Measurements from ENCODE around the gene AKR1B15.
"Not testable (repeated sequence)": the region's sequence is repeated elsewhere in the genome, so short reads cannot be mapped to it uniquely, and the experiment has no call there.

Gene AKR1B15

DNA sequence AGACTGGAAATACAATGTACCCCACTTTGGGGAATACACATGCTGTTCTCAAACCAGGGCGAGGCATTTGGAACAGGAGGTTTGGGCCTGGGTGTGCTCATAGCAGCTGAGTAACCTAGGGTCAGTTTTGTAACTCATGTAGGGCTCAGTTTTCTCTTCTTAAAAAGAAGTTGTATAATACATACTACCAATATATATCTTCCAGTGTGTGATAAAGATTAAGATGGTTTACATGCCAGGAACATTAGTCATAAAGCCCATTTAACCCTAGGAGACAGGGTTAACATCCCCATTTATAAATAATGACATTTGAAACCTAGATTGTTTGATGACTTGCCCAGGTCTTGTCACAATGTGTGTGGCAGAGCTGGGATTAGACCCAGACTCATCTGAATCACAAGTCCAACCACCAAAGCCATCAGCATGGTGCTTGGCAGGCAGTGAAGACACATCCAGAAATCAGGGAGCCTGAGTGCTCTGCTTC, 15.6 kb upstream of the AKR1B15 start:
- Histone ChIP-seq H3K4me3 (ENCODE audit: low read length) (no peak overlapping the region), H3K36me3 (ENCODE audit: insufficient read depth, low read length) (no peaks in the 10 kb centered on the region), H3K4me2 (ENCODE audit: low read length) (no peak overlapping the region), H3K27me3 (ENCODE audit: control insufficient read depth, insufficient read depth, low read length) (peaks cover 20% of the 10 kb centered on the region), H3K9me3 (replicated peaks; ENCODE audit: low read length) (no peaks in the 10 kb centered on the region), H3K4me1 (ENCODE audit: control insufficient read depth, insufficient read depth, low read length) (peaks cover 21% of the 10 kb centered on the region), H3K9ac (ENCODE audit: low read depth, low read length) (no peak overlapping the region)

GRCh38 chr7:134534633-134535032, 14.3 kb upstream of the AKR1B15 start:
- Histone ChIP-seq H3K9ac (ENCODE audit: low read depth, low read length) (no peak overlapping the region), H3K9me3 (replicated peaks; ENCODE audit: low read length) (no peaks in the 10 kb centered on the region), H3K4me1 (ENCODE audit: control insufficient read depth, insufficient read depth, low read length) (peaks cover 15% of the 10 kb centered on the region), H3K36me3 (ENCODE audit: insufficient read depth, low read length) (no peaks in the 10 kb centered on the region), H3K4me3 (ENCODE audit: low read length) (no peak overlapping the region), H3K4me2 (ENCODE audit: low read length) (no peak overlapping the region), H3K27me3 (ENCODE audit: control insufficient read depth, insufficient read depth, low read length) (peaks cover 16% of the 10 kb centered on the region)

DNA sequence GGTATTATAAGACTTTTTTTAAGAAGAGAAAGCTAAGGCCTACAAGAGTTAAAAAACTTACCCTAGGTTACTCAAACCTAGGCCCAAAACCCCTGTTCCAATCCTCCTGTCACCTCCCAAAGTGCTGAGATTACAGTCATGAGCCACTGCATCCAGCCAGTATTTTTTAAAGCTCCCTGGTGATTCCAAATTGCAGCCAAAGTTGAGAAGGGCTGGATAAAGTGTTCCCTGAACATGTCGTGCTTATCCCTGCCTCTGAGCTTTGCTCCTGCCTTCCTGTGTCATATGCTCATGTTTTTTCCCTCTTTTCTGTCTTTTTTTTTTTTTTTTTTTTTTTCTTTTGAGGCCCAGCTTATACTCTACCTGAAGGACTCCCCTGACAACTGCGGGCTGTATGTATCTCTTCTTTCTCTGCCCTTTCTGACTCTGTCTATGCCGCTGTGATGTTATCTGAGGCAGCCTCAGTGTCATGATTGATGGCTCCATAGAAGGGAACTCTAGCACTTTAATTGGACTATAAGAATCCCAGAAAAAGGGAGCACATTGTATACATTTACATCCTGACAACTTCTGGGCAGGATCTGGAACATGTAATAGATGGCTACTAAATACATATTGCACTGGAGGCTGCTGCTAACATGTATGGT, 13.5 kb upstream of the AKR1B15 start:
- Histone ChIP-seq H3K9ac (ENCODE audit: low read depth, low read length) (no peak overlapping the region), H3K4me2 (ENCODE audit: low read length) (no peak overlapping the region), H3K4me3 (ENCODE audit: low read length) (no peak overlapping the region), H3K27me3 (ENCODE audit: control insufficient read depth, insufficient read depth, low read length) (peaks cover 20% of the 10 kb centered on the region), H3K36me3 (ENCODE audit: insufficient read depth, low read length) (no peaks in the 10 kb centered on the region), H3K9me3 (replicated peaks; ENCODE audit: low read length) (no peaks in the 10 kb centered on the region), H3K4me1 (ENCODE audit: control insufficient read depth, insufficient read depth, low read length) (peaks cover 15% of the 10 kb centered on the region)

DNA sequence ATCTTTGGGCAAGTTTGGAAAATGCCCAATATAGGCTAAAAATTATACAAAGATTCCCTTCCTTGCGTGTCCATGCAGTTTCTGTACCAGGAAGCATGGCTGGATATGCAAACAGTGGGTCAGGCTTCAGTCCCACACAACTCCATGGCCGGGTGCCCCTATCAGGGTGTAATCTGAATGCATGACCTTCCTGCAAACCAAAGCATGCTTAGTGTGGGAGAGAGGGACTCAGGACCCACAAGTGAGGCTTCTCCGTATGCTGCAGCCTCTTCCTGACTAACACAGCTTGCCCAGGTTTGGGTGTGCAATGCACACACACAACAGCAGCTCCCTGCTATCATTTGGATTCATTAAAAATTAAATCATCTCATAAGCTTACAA, 13.0 kb upstream of the AKR1B15 start:
- no peaks in the 10 kb centered on the region for H3K36me3 ChIP-seq (ENCODE audit: insufficient read depth, low read length)
- no peak overlapping the region for H3K9ac ChIP-seq (ENCODE audit: low read depth, low read length)
- H3K4me1 ChIP-seq (ENCODE audit: control insufficient read depth, insufficient read depth, low read length), result peaks cover 15% of the 10 kb centered on the region
- H3K4me3 ChIP-seq (ENCODE audit: low read length), result no peak overlapping the region
- H3K27me3 ChIP-seq (ENCODE audit: control insufficient read depth, insufficient read depth, low read length), result peaks cover 25% of the 10 kb centered on the region
- H3K9me3 ChIP-seq (replicated peaks; ENCODE audit: low read length), result no peaks in the 10 kb centered on the region
- H3K4me2 ChIP-seq (ENCODE audit: low read length), result no peak overlapping the region

DNA sequence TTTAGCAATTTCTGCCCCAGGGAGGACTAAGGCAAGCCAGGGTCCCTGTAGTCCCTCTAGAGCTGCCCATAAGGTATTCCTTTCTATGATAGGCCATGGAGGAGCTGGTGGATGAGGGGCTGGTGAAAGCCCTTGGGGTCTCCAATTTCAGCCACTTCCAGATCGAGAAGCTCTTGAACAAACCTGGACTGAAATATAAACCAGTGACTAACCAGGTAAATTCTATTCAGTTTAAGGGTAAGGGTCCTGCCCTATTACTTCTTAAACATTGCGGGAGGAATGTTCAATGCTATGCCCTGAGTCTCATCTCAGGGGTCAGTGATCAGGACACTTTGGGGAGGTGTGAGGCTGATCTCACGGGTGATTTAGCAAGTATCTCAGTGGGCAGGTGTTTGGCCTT, 12.4 kb upstream of the AKR1B15 start:
- not testable (repeated sequence) for H3K9me3 ChIP-seq (replicated peaks; ENCODE audit: low read length); H3K4me2 ChIP-seq (ENCODE audit: low read length); H3K36me3 ChIP-seq (ENCODE audit: insufficient read depth, low read length); H3K9ac ChIP-seq (ENCODE audit: low read depth, low read length); H3K4me3 ChIP-seq (ENCODE audit: low read length)
- Histone ChIP-seq H3K27me3 (ENCODE audit: control insufficient read depth, insufficient read depth, low read length) (peaks cover 29% of the 10 kb centered on the region), H3K4me1 (ENCODE audit: control insufficient read depth, insufficient read depth, low read length) (peaks cover 15% of the 10 kb centered on the region)

GRCh38 chr7:134537273-134537781, 11.6 kb upstream of the AKR1B15 start:
- not testable (repeated sequence) for H3K9ac ChIP-seq (ENCODE audit: low read depth, low read length); H3K4me3 ChIP-seq (ENCODE audit: low read length); H3K36me3 ChIP-seq (ENCODE audit: insufficient read depth, low read length); H3K4me2 ChIP-seq (ENCODE audit: low read length); H3K9me3 ChIP-seq (replicated peaks; ENCODE audit: low read length)
- Histone ChIP-seq H3K4me1 (ENCODE audit: control insufficient read depth, insufficient read depth, low read length) (peaks cover 13% of the 10 kb centered on the region), H3K27me3 (ENCODE audit: control insufficient read depth, insufficient read depth, low read length) (peaks cover 32% of the 10 kb centered on the region)

GRCh38 chr7:134539380-134540004, 9.4 kb upstream of the AKR1B15 start:
- no peaks in the 10 kb centered on the region for H3K36me3 ChIP-seq (ENCODE audit: insufficient read depth, low read length)
- no peaks in the 10 kb centered on the region for H3K9me3 ChIP-seq (replicated peaks; ENCODE audit: low read length)
- H3K4me1 ChIP-seq (ENCODE audit: control insufficient read depth, insufficient read depth, low read length), result no peaks in the 10 kb centered on the region
- no peak overlapping the region for H3K4me3 ChIP-seq (ENCODE audit: low read length)
- no peak overlapping the region for H3K9ac ChIP-seq (ENCODE audit: low read depth, low read length)
- peaks cover 44% of the 10 kb centered on the region for H3K27me3 ChIP-seq (ENCODE audit: control insufficient read depth, insufficient read depth, low read length)
- no peak overlapping the region for H3K4me2 ChIP-seq (ENCODE audit: low read length)

DNA sequence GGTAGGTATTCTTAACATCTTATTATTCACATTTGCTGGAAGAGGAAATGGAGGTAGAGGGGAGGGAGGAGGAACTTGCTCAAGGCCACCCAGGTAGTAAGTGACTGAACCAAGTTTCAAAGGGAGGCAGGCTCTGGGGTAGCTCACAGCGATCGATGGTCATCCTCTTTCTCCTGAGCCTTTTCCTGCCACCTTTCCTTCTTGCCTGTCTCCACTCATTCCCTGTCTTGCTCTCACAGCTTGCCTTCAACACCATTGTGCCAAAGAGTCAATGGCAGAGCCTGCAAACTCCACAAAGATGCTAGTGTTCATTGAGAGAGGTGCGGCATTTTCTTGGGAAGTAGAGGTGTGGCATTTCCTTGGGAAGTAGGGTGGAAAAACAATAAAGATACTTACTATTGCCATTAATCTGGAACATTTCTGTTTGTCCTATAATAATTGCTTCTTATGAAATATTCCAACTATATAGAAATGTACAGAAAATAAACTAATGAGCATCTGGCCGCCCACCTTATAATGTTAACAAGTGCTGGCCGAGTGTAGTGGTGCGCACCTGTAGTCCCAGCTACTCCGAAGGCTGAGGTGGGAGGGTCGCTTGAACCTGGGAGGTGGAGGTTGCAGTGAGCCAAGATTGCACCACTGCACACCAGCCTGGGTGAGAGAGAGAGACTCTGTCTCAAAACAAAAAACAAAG, 7.3 kb upstream of the AKR1B15 start:
- H3K9ac ChIP-seq (ENCODE audit: low read depth, low read length); H3K36me3 ChIP-seq (ENCODE audit: insufficient read depth, low read length); H3K4me3 ChIP-seq (ENCODE audit: low read length); H3K9me3 ChIP-seq (replicated peaks; ENCODE audit: low read length); H3K4me2 ChIP-seq (ENCODE audit: low read length); H3K4me1 ChIP-seq (ENCODE audit: control insufficient read depth, insufficient read depth, low read length): not testable (repeated sequence)
- H3K27me3 ChIP-seq (ENCODE audit: control insufficient read depth, insufficient read depth, low read length), result peaks cover 47% of the 10 kb centered on the region

DNA sequence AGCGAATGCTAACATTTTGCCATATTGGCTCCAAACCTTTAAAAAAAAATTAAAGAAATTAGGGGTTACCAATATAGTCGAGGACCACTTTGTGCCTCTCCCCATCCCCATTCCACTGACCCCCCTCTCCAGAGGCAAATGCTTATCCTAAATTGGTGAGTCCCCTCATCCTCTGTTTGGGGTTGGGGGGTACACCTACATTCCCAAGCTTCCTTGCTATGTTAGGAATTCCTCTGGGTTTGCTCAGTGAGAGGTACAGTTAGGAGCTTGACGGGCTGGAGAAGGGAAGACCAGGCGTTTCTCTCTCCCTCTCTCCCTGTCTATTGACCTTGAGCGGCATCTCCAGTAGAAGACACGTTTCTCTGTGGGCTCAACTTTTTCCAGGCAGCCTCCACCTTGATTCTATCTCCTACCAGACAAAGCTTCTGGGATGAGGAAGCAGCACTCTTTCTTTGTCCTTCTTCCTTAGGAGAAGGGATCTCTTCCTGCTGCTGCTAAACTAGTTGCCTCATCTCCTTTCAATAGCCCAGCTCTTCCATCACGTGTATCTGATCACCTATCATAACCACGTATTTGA, 6.6 kb upstream of the AKR1B15 start:
- Histone ChIP-seq H3K4me1 (ENCODE audit: control insufficient read depth, insufficient read depth, low read length) (peaks cover 5% of the 10 kb centered on the region), H3K9me3 (replicated peaks; ENCODE audit: low read length) (no peaks in the 10 kb centered on the region), H3K4me3 (ENCODE audit: low read length) (no peak overlapping the region), H3K4me2 (ENCODE audit: low read length) (no peak overlapping the region), H3K27me3 (ENCODE audit: control insufficient read depth, insufficient read depth, low read length) (peaks cover 47% of the 10 kb centered on the region), H3K9ac (ENCODE audit: low read depth, low read length) (no peak overlapping the region), H3K36me3 (ENCODE audit: insufficient read depth, low read length) (no peaks in the 10 kb centered on the region)

- Histone ChIP-seq H3K9ac (ENCODE audit: low read depth, low read length) (no peak overlapping the region), H3K27me3 (ENCODE audit: control insufficient read depth, insufficient read depth, low read length) (peaks cover 41% of the 10 kb centered on the region), H3K4me3 (ENCODE audit: low read length) (no peak overlapping the region), H3K4me1 (ENCODE audit: control insufficient read depth, insufficient read depth, low read length) (peaks cover 21% of the 10 kb centered on the region), H3K4me2 (ENCODE audit: low read length) (no peak overlapping the region), H3K9me3 (replicated peaks; ENCODE audit: low read length) (no peaks in the 10 kb centered on the region), H3K36me3 (ENCODE audit: insufficient read depth, low read length) (no peaks in the 10 kb centered on the region)
Measured at GRCh38 chr7:134545380-134545779, 3.5 kb upstream of the AKR1B15 start.

- H3K4me3 ChIP-seq (ENCODE audit: low read length), result no peak overlapping the region
- no peaks in the 10 kb centered on the region for H3K9me3 ChIP-seq (replicated peaks; ENCODE audit: low read length)
- no peak overlapping the region for H3K4me2 ChIP-seq (ENCODE audit: low read length)
- H3K36me3 ChIP-seq (ENCODE audit: insufficient read depth, low read length), result no peaks in the 10 kb centered on the region
- H3K27me3 ChIP-seq (ENCODE audit: control insufficient read depth, insufficient read depth, low read length), result peaks cover 38% of the 10 kb centered on the region
- no peak overlapping the region for H3K9ac ChIP-seq (ENCODE audit: low read depth, low read length)
- H3K4me1 ChIP-seq (ENCODE audit: control insufficient read depth, insufficient read depth, low read length), result peaks cover 21% of the 10 kb centered on the region
Measured at GRCh38 chr7:134545918-134546317, 3.0 kb upstream of the AKR1B15 start.

All from skeletal muscle satellite cell (primary cell).